CD4-positive, alpha-beta T cell treated with Interleukin-2 at 100 ng/mL for 4 hours (primary cell): Measurements from ENCODE around the gene ARHGAP6.
"Not testable (repeated sequence)": the region's sequence is repeated elsewhere in the genome, so short reads cannot be mapped to it uniquely, and the experiment has no call there.

Experiments used
- DNase-seq: peaks from one replicate; pipeline ENCODE4 v3.0.0-alpha.2; 2020; ENCODE audit warnings: low spot score

Gene ARHGAP6

GRCh38 chrX:11579636-11580600, 85.8 kb downstream of the ARHGAP6 start:
- DNase-seq: no peak

- not testable (repeated sequence) for DNase-seq
Observed at GRCh38 chrX:11578301-11578700, 87.4 kb downstream of the ARHGAP6 start.

GRCh38 chrX:11577603-11578002, 88.1 kb downstream of the ARHGAP6 start:
- no peak for DNase-seq

- DNase-seq: no peak
Observed at GRCh38 chrX:11575332-11575731, 90.4 kb downstream of the ARHGAP6 start.

GRCh38 chrX:11567528-11568220, 98.0 kb downstream of the ARHGAP6 start:
- no peak for DNase-seq

- no peak for DNase-seq
Observed at GRCh38 chrX:11566789-11567188, 98.9 kb downstream of the ARHGAP6 start.

- no peak for DNase-seq
Observed at GRCh38 chrX:11566173-11566572, 99.5 kb downstream of the ARHGAP6 start.

- DNase-seq: no peak
Observed at GRCh38 chrX:11564546-11564945, 101.2 kb downstream of the ARHGAP6 start.

- no peak for DNase-seq
Observed at GRCh38 chrX:11562570-11562969, 103.2 kb downstream of the ARHGAP6 start.

GRCh38 chrX:11558972-11559371, 106.7 kb downstream of the ARHGAP6 start:
- DNase-seq: peak; percentile 38

GRCh38 chrX:11557120-11557519, 108.6 kb downstream of the ARHGAP6 start:
- no peak for DNase-seq

- no peak for DNase-seq
Observed at GRCh38 chrX:11555759-11556158, 110.0 kb downstream of the ARHGAP6 start.

- no peak for DNase-seq
Observed at GRCh38 chrX:11553594-11553993, 112.1 kb downstream of the ARHGAP6 start.

GRCh38 chrX:11551151-11551550, 114.6 kb downstream of the ARHGAP6 start:
- no peak for DNase-seq

GRCh38 chrX:11546917-11547316, 118.8 kb downstream of the ARHGAP6 start:
- no peak for DNase-seq

GRCh38 chrX:11543249-11543648, 122.5 kb downstream of the ARHGAP6 start:
- no peak for DNase-seq

- no peak for DNase-seq
Observed at GRCh38 chrX:11541510-11541909, 124.2 kb downstream of the ARHGAP6 start.

- DNase-seq: no peak
Observed at GRCh38 chrX:11540532-11541377, 125.0 kb downstream of the ARHGAP6 start.

- no peak for DNase-seq
Observed at GRCh38 chrX:11537141-11537540, 128.6 kb downstream of the ARHGAP6 start.

- no peak for DNase-seq
Observed at GRCh38 chrX:11535156-11535919, 130.4 kb downstream of the ARHGAP6 start.

GRCh38 chrX:11533199-11533651, 132.5 kb downstream of the ARHGAP6 start:
- DNase-seq: peak; percentile 64
